K562 (cell line): ENCODE measurements around the gene FIBP. TPM values are rescaled to one million over a fixed set of nuclear protein-coding genes. Genes with fewer than 3 reads are reported as not detected.
A peak's percentile ranks its signal among the peaks of the same experiment; 100 is the strongest.

ENCODE experiments used
- ARID3A ChIP-seq: IDR thresholded peaks from 2 replicates; pipeline ENCODE4 v1.6.1; 2012; ENCODE audit warnings: low read depth, low read length, improper control_type of control experiment, borderline replicate concordance
- ATF3 ChIP-seq, 2 experiments: fragments of 450-650 bp in 1 of 2; sonication (generic) in 1 of 2; formaldehyde crosslinking in 1 of 2; IDR thresholded peaks in 1 of 2; conservative IDR thresholded peaks in 1 of 2; 2 replicates each; pipeline versions ENCODE4 v1.6.1 to v1.8.1; 2016 to 2023; ENCODE audit warnings: mild to moderate bottlenecking in 2 of 2, moderate library complexity in 2 of 2, inconsistent platforms in 1 of 2, missing genetic modification reagents in 1 of 2
- BCL6 ChIP-seq: fragments of 250-450 bp; sonication (Bioruptor Pico); IDR thresholded peaks from 2 replicates; pipeline ENCODE4 v1.4.0; 2020
- CCAR2 ChIP-seq: fragments of 200-400 bp; formaldehyde crosslinking; IDR thresholded peaks from 2 replicates; pipeline ENCODE4 v1.6.1; 2017; ENCODE audit warnings: mild to moderate bottlenecking, low read depth, low read length
- CSDE1 ChIP-seq, 2 experiments: fragments of 450-650 bp; IDR thresholded peaks; 2 replicates each; pipeline ENCODE4 v1.6.1; 2016; ENCODE audit warnings: mild to moderate bottlenecking in 1 of 2
- DLX4 ChIP-seq: fragments of 250-450 bp; sonication (Bioruptor Pico); IDR thresholded peaks from 2 replicates; pipeline ENCODE4 v1.6.1; 2021; ENCODE audit warnings: mild to moderate bottlenecking
- ELF4 ChIP-seq: fragments of 450-650 bp; formaldehyde crosslinking; IDR thresholded peaks from 2 replicates; pipeline ENCODE4 v1.4.0; 2022; ENCODE audit warnings: missing genetic modification characterization
- ETV1 ChIP-seq: fragments of 450-650 bp; conservative IDR thresholded peaks from 2 replicates; pipeline ENCODE4 v1.6.1; 2016; ENCODE audit warnings: missing genetic modification characterization, control low read depth, low read depth, missing compliant biosample characterization
- GTF3C2 ChIP-seq: IDR thresholded peaks from 3 replicates; pipeline ENCODE4 v1.6.1; 2011; ENCODE audit warnings: borderline replicate concordance, mild to moderate bottlenecking, moderate library complexity; ENCODE audit not compliant: insufficient read length; ENCODE audit errors: extremely low read depth
- KLF16 ChIP-seq: IDR thresholded peaks from 2 replicates; pipeline ENCODE4 v1.6.1; 2016; ENCODE audit warnings: antibody characterized with exemption
- KLF6 ChIP-seq: fragments of 250-450 bp; sonication (Bioruptor Pico); IDR thresholded peaks from 2 replicates; pipeline ENCODE4 v1.4.0; 2020; ENCODE audit warnings: mild to moderate bottlenecking, moderate library complexity, borderline replicate concordance
- PATZ1 ChIP-seq: fragments of 250-450 bp; sonication (Bioruptor Pico); IDR thresholded peaks from 2 replicates; pipeline ENCODE4 v1.5.0; 2020; ENCODE audit warnings: mild to moderate bottlenecking, borderline replicate concordance
- PURB ChIP-seq: sonication (generic); formaldehyde crosslinking; IDR thresholded peaks from 2 replicates; pipeline ENCODE4 v1.9.0; 2021; ENCODE audit warnings: low read depth, mild to moderate bottlenecking, missing genetic modification reagents
- RBFOX2 ChIP-seq: fragments of 200-400 bp; formaldehyde crosslinking; IDR thresholded peaks from 2 replicates; pipeline ENCODE4 v1.6.1; 2017; ENCODE audit warnings: low read depth, mild to moderate bottlenecking, low read length, moderate library complexity
- ZNF395 ChIP-seq: fragments of 200-800 bp; sonication (Bioruptor generic); IDR thresholded peaks from 2 replicates; pipeline ENCODE4 v1.6.1; 2017; ENCODE audit warnings: missing genetic modification characterization, missing compliant biosample characterization
- ZNF707 ChIP-seq: fragments of 250-450 bp; sonication (Bioruptor Pico); conservative IDR thresholded peaks from 2 replicates; pipeline ENCODE4 v1.8.0; 2022; ENCODE audit warnings: inconsistent platforms, mild to moderate bottlenecking, moderate library complexity
- polyA plus RNA-seq, 8 experiments: library from polyadenylated mRNA; depleted of rRNA in 4 of 8; stranded (reverse) in 5 of 8; unstranded in 3 of 8; fragments of >200 nt; fragmentation: Nextera tagmentation in 2 of 8; fragmentation: Illumina TruSeq in 1 of 8; extraction: Ambion mirVana in 2 of 8; extraction: Trizol in 1 of 8; gene quantifications; 2 replicates each; pipeline versions ENCODE4 v1.2.1 to v1.2.3, GENCODE V29; 2011 to 2014; ENCODE audit warnings: inconsistent platforms in 1 of 8, missing spikeins in 1 of 8
- total RNA-seq, 7 experiments: library from RNA; depleted of rRNA in 6 of 7; stranded (reverse); fragments of >200 nt in 6 of 7; fragmentation: Illumina TruSeq in 2 of 7; extraction: Trizol in 2 of 7; gene quantifications; 2 replicates each; pipeline versions ENCODE4 v1.2.1 to v1.2.3, GENCODE V29; 2011 to 2021; ENCODE audit warnings: low replicate concordance in 1 of 7

The FIBP gene
- total and polyA plus RNA-seq, 9 of the 15 experiments (the other 6 are each of a cell fraction or from before 2014, with no cell fraction given) = 41.2 to 79.2 (median 48.6) TPM

GRCh38 chr11:65857853-65858680, 30.2 kb downstream of the FIBP start, which contains the start of gene CFL1 (continued):
- no peak for TF ChIP-seq ARID3A
- peak; percentile 74 for TF ChIP-seq ETV1 (tag)
- no peak for TF ChIP-seq GTF3C2
- TF ChIP-seq RBFOX2 = peak; percentile 93
- TF ChIP-seq ZNF707 = no peak
- TF ChIP-seq ATF3 (IDR thresholded peaks at IDR 0.05) = no peak
- TF ChIP-seq ATF3 (CRISPR knock-in tag; conservative IDR thresholded peaks at IDR 0.05) = no peak
- TF ChIP-seq BCL6 (CRISPR knock-in tag) = no peak
- TF ChIP-seq ELF4 (CRISPR knock-in tag) = peak; percentile 86
- TF ChIP-seq KLF16 = no peak
- TF ChIP-seq CSDE1 (IDR thresholded peaks at IDR 0.05) = no peak; a peak in 1 of 4 replicates
- TF ChIP-seq DLX4 = no peak
- no peak for TF ChIP-seq PURB
- TF ChIP-seq PATZ1 = no peak
- peak; percentile 94 for TF ChIP-seq KLF6 (CRISPR knock-in tag)
- peak; percentile 92 for TF ChIP-seq ZNF395
- TF ChIP-seq CCAR2 = no peak
